PC-9 (cell line): ENCODE data around the gene VWA5A.

Source experiments
- CTCF ChIP-seq: fragments of 200-600 bp; sonication (generic); conservative IDR thresholded peaks from 2 replicates; pipeline ENCODE4 v1.6.1; 2017; ENCODE audit warnings: mixed run types, antibody characterized with exemption, mild to moderate bottlenecking, moderate library complexity
- EZH2 ChIP-seq: fragments of 200-600 bp; sonication (generic); IDR thresholded peaks from 2 replicates; pipeline ENCODE4 v1.8.0; 2017; ENCODE audit warnings: antibody characterized with exemption, low read depth

DNA sequence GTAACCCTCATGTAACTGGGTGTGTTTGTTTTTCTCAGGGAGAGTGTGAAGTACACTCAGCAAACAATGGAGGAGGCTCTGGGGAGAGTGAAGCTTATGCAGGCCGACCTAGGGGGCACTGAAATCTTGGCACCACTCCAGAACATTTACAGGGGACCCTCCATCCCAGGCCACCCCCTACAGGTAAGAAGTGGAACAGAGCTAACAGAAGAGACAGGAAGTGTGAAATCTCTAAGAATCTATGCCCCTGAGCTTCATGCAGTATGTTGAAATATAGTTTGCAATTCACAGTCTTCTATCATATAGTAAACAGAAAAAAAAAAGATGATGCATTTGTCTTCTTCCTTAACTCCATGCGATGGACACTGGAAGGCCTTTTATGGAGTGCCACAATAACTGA lies 8.4 kb downstream of the VWA5A start:
- TF ChIP-seq CTCF (no peak), EZH2 (no peak)
